HepG2 (cell line): ENCODE measurements around the gene RABGAP1L. TPM values are rescaled to one million over a fixed set of nuclear protein-coding genes. Genes with fewer than 3 reads are reported as not detected.

Experiments used
- DZIP1 ChIP-seq: sonication (generic); formaldehyde crosslinking; IDR thresholded peaks from 2 replicates; pipeline ENCODE4 v1.5.0; 2020; ENCODE audit warnings: mild to moderate bottlenecking, missing genetic modification reagents
- GATAD1 ChIP-seq: IDR thresholded peaks from 2 replicates; pipeline ENCODE4 v1.6.1; 2016; ENCODE audit warnings: missing genetic modification reagents, missing compliant biosample characterization
- HMGXB3 ChIP-seq: sonication (generic); formaldehyde crosslinking; IDR thresholded peaks from 2 replicates; pipeline ENCODE4 v1.4.0; 2020; ENCODE audit warnings: missing genetic modification reagents, borderline replicate concordance
- HNF1B ChIP-seq: sonication (generic); formaldehyde crosslinking; IDR thresholded peaks from 2 replicates; pipeline ENCODE4 v1.5.1; 2020; ENCODE audit warnings: mild to moderate bottlenecking, moderate library complexity, missing genetic modification reagents
- KAT8 ChIP-seq: IDR thresholded peaks from 2 replicates; pipeline ENCODE4 v1.6.1; 2016; ENCODE audit warnings: missing genetic modification reagents, missing compliant biosample characterization
- MTF2 ChIP-seq: sonication (generic); formaldehyde crosslinking; IDR thresholded peaks from 2 replicates; pipeline ENCODE4 v1.5.0; 2020; ENCODE audit warnings: missing genetic modification reagents, borderline replicate concordance
- PAX8 ChIP-seq: sonication (generic); formaldehyde crosslinking; IDR thresholded peaks from 2 replicates; pipeline ENCODE4 v1.8.0; 2022; ENCODE audit warnings: mild to moderate bottlenecking, missing genetic modification reagents, borderline replicate concordance
- RXRA ChIP-seq: sonication (generic); formaldehyde crosslinking; IDR thresholded peaks from 2 replicates; pipeline ENCODE4 v1.5.1; 2020; ENCODE audit warnings: missing genetic modification reagents
- SALL1 ChIP-seq: sonication (generic); formaldehyde crosslinking; IDR thresholded peaks from 2 replicates; pipeline ENCODE4 v1.8.0; 2022; ENCODE audit warnings: mild to moderate bottlenecking, missing genetic modification reagents
- SIX1 ChIP-seq: sonication (generic); formaldehyde crosslinking; IDR thresholded peaks from 2 replicates; pipeline ENCODE4 v1.4.0; 2020; ENCODE audit warnings: missing genetic modification reagents, borderline replicate concordance
- ZBTB8A ChIP-seq: sonication (generic); formaldehyde crosslinking; IDR thresholded peaks from 2 replicates; pipeline ENCODE4 v1.4.0; 2020; ENCODE audit warnings: mild to moderate bottlenecking, low read depth, missing genetic modification reagents, borderline replicate concordance
- ZFY ChIP-seq: sonication (generic); formaldehyde crosslinking; IDR thresholded peaks from 2 replicates; pipeline ENCODE4 v1.4.0; 2020; ENCODE audit warnings: missing genetic modification reagents
- ZNF30 ChIP-seq: sonication (generic); formaldehyde crosslinking; IDR thresholded peaks from 2 replicates; pipeline ENCODE4 v1.5.0; 2020; ENCODE audit warnings: mild to moderate bottlenecking, missing genetic modification reagents
- ZNF646 ChIP-seq: sonication (generic); formaldehyde crosslinking; IDR thresholded peaks from 2 replicates; pipeline ENCODE4 v1.9.0; 2021; ENCODE audit warnings: mild to moderate bottlenecking, missing genetic modification reagents
- ZNF790 ChIP-seq: sonication (generic); formaldehyde crosslinking; IDR thresholded peaks from 2 replicates; pipeline ENCODE4 v1.8.0; 2022; ENCODE audit warnings: missing genetic modification reagents, mild to moderate bottlenecking, borderline replicate concordance
- polyA plus RNA-seq, 8 experiments: library from polyadenylated mRNA; depleted of rRNA in 3 of 8; stranded (reverse) in 7 of 8; unstranded in 1 of 8; fragments of >200 nt; fragmentation: Illumina TruSeq in 4 of 8; extraction: Trizol in 4 of 8; gene quantifications; 2 replicates each; pipeline versions ENCODE4 v1.2.1 to v1.2.3, GENCODE V29; 2011 to 2016; ENCODE audit warnings: low read depth in 4 of 8, missing spikeins in 1 of 8, mixed read lengths in 1 of 8; ENCODE audit not compliant: insufficient read depth in 1 of 8
- total RNA-seq, 5 experiments: library from RNA; depleted of rRNA; stranded (reverse); fragments of >200 nt; fragmentation: Illumina TruSeq; extraction: Trizol; gene quantifications; 2 replicates each; pipeline ENCODE4 v1.2.3, GENCODE V29; 2016; ENCODE audit warnings: low read depth in 1 of 5

Gene RABGAP1L
- total and polyA plus RNA-seq, 2 of the 13 experiments (the other 11 are each of a cell fraction or from before 2014, with no cell fraction given) = 7.9 to 22.6 TPM

GRCh38 chr1:174812656-174813055 lies 653.3 kb downstream of the RABGAP1L start (continued):
- TF ChIP-seq HMGXB3 (CRISPR knock-in tag) = peak; percentile 80; the same call in 1 of the 2 replicates
- TF ChIP-seq PAX8 = no peak
- TF ChIP-seq ZNF790 (CRISPR knock-in tag) = no peak
- no peak for TF ChIP-seq MTF2 (CRISPR knock-in tag)
- no peak for TF ChIP-seq DZIP1
- TF ChIP-seq SIX1 (CRISPR knock-in tag) = peak; percentile 62; the same call in 1 of the 2 replicates
- peak; percentile 71; the same call in 1 of the 2 replicates for TF ChIP-seq RXRA (CRISPR knock-in tag)
- peak; percentile 97 for TF ChIP-seq SALL1
- TF ChIP-seq ZNF30 = no peak
- peak; percentile 58 for TF ChIP-seq HNF1B (CRISPR knock-in tag)
- no peak for TF ChIP-seq ZBTB8A (CRISPR knock-in tag)
- TF ChIP-seq ZFY (CRISPR knock-in tag) = no peak
- TF ChIP-seq GATAD1 = peak; percentile 71; the same call in 1 of the 2 replicates
- peak; percentile 87 for TF ChIP-seq KAT8 (CRISPR knock-in tag)
- TF ChIP-seq ZNF646 (CRISPR knock-in tag) = no peak
